ENCODE results near the gene CRPPA.

Gene CRPPA

GRCh38 chr7:16419126-16419525, 2.2 kb downstream of the CRPPA start:
- TF ChIP-seq, protein P1, sequence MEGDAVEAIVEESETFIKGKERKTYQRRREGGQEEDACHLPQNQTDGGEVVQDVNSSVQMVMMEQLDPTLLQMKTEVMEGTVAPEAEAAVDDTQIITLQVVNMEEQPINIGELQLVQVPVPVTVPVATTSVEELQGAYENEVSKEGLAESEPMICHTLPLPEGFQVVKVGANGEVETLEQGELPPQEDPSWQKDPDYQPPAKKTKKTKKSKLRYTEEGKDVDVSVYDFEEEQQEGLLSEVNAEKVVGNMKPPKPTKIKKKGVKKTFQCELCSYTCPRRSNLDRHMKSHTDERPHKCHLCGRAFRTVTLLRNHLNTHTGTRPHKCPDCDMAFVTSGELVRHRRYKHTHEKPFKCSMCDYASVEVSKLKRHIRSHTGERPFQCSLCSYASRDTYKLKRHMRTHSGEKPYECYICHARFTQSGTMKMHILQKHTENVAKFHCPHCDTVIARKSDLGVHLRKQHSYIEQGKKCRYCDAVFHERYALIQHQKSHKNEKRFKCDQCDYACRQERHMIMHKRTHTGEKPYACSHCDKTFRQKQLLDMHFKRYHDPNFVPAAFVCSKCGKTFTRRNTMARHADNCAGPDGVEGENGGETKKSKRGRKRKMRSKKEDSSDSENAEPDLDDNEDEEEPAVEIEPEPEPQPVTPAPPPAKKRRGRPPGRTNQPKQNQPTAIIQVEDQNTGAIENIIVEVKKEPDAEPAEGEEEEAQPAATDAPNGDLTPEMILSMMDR (IDR thresholded peaks at IDR 0.05; ENCODE audit: low read depth, low read length), result no peak
- no peak overlapping the region for H3K4me3 ChIP-seq (ENCODE audit: low read depth, low read length)
- in situ Hi-C loops (cut with HindIII; ENCODE audit: low sequenced_read_pairs), result no loop called here
- DNase-seq (ENCODE audit: low read depth, low spot score), result no peak

GRCh38 chr7:16417906-16418305, 3.4 kb downstream of the CRPPA start:
- no peak overlapping the region for H3K4me3 ChIP-seq (ENCODE audit: low read depth, low read length)
- TF ChIP-seq, protein P1 (IDR thresholded peaks at IDR 0.05; ENCODE audit: low read depth, low read length), result no peak
- no peak for DNase-seq (ENCODE audit: low read depth, low spot score)
- in situ Hi-C loops (cut with HindIII; ENCODE audit: low sequenced_read_pairs), result no loop called here

DNA sequence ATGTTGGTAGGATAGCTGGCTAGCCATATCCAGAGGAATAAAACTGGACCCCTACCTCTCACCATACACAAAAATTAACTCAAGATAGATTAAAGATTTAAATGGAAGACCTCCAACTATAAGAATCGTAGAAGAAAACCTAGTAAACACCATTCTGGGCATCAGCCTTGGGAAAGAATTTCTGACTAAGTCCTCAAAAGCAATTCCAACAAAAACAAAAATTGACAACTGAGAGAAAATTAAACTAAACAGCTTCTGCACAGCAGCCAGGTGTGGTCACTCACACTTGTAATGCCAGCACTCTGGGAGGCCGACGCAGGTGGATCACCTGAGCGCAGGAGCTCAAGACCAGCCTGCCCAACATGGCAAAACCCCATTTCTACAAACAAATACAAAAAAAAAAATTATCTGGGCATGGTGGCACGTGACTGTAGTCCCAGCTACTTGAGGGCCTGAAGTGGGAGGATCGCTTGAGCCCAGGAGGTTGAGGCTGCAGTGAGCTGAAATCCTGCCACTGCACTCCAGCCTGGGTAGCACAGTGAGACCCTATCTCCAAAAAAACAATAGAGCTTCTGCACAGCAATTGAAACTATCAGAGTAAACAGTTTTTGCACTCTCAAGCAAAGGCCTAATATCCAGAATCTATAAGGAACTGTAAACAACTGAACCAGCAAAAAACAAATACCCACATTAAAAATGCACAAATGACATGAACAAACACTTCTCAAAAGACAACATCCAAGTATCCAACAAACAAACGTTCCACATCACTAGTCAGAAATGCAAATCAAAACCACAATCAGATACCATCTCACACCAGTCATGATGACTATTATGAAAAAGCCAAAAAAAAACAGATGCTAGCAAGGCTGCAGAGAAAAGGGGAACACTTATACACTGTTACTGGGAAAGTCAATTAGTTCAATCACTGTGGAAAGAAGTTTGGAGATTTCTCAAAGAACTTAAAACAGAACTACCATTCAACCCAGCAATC, 4.8 kb downstream of the CRPPA start:
- in situ Hi-C loops (cut with HindIII; ENCODE audit: low sequenced_read_pairs), result no loop called here
- no peak overlapping the region for H3K4me3 ChIP-seq (ENCODE audit: low read depth, low read length)
- peak; percentile 63 for DNase-seq (ENCODE audit: low read depth, low spot score)
- TF ChIP-seq, protein P1 (IDR thresholded peaks at IDR 0.05; ENCODE audit: low read depth, low read length), result no peak

DNA sequence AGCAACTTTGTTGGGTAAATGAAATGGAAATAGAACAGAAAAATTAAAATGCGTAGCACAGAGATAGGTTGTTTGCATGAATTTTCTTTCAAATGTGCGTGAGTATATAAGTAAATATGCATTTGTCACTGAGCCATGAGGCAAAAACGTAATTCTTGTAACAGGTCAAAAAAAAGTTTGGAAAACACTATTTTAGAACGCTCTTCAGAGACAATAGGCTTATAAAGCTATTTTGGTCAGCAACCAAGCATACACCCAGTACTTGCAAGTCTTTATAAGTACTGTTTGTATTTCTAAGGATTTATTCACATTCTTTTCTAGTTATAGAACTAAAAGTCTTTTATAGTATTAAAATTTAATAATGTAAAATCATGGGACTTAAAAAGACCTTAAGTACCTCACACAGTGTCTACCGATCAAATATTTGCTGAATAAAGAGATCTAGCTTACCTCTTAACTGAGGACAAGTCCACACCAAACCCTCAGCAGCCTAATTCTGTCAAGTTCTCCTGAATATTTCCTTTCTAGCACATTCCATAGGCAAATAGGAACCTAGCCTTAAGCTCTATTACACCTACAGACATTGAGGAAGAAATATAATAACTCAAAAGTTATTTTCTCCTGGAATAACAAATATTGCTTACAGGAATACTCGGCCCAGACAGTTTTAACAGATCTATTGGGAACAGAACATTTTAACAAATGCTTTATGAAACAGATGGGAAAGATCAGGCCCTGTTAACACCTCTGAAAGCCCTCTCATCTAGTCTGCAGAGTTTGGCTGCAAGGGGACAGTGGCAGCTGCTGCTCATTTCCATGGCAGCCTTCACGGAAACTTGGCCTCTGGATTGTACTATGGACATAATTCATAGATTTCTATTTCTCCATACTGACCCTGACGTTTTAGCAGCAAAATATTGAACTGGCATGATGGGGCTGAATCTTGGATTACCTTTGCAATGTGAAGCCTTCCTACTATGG, 8.8 kb downstream of the CRPPA start:
- DNase-seq (ENCODE audit: low read depth, low spot score), result no peak
- in situ Hi-C loops (cut with HindIII; ENCODE audit: low sequenced_read_pairs), result no loop called here
- no peak overlapping the region for H3K4me3 ChIP-seq (ENCODE audit: low read depth, low read length)
- TF ChIP-seq, protein P1 (IDR thresholded peaks at IDR 0.05; ENCODE audit: low read depth, low read length), result no peak

DNA sequence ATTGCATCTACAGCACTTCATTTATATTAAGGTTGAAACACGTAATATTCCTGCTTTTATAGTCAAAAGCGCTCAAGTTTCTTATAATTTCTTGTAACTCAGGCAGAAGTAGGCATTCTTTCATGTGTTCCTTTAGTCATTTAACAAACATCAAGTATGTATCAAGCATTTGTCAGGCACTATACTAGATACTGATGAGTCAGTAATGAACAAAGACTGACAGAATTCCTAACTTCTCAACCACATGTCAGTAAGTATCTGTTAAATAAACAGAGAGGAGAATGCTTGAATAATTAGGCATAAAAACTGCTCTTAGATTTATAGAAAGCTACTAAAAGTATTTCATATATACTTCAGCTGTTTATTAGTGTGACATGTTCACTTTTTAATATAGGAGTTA, 9.9 kb downstream of the CRPPA start:
- no peak overlapping the region for H3K4me3 ChIP-seq (ENCODE audit: low read depth, low read length)
- DNase-seq (ENCODE audit: low read depth, low spot score), result no peak
- TF ChIP-seq, protein P1 (IDR thresholded peaks at IDR 0.05; ENCODE audit: low read depth, low read length), result no peak
- in situ Hi-C loops (cut with HindIII; ENCODE audit: low sequenced_read_pairs), result no loop called here

- TF ChIP-seq, protein P1 (IDR thresholded peaks at IDR 0.05; ENCODE audit: low read depth, low read length), result peak; percentile 1
- in situ Hi-C loops (cut with HindIII; ENCODE audit: low sequenced_read_pairs), result no loop called here
Observed at GRCh38 chr7:16409777-16410176, 11.6 kb downstream of the CRPPA start.

More at GRCh38 chr7:16409777-16410176, 11.6 kb downstream of the CRPPA start:
- no peak for DNase-seq (ENCODE audit: low read depth, low spot score)
- no peak overlapping the region for H3K4me3 ChIP-seq (ENCODE audit: low read depth, low read length)

Data from astrocyte of the spinal cord (primary cell).